Measurements from ENCODE around the gene BCL2L11. TPM values are rescaled to one million over a fixed set of nuclear protein-coding genes. Genes with fewer than 3 reads are reported as not detected.

BCL2L11 gene
- polyA plus RNA-seq, 1 donor, result 10.0 TPM

GRCh38 chr2:111191877-111192276, 71.2 kb downstream of the BCL2L11 start:
- DNase-seq (ENCODE audit: low read depth), result no peak

GRCh38 chr2:111192776-111193368, 72.2 kb downstream of the BCL2L11 start:
- no peak for DNase-seq (ENCODE audit: low read depth)

GRCh38 chr2:111194835-111195621, 74.3 kb downstream of the BCL2L11 start:
- DNase-seq (ENCODE audit: low read depth), result no peak

GRCh38 chr2:111196435-111196834, 75.7 kb downstream of the BCL2L11 start:
- no peak for DNase-seq (ENCODE audit: low read depth)

GRCh38 chr2:111198701-111199100, 78.0 kb downstream of the BCL2L11 start:
- no peak for DNase-seq (ENCODE audit: low read depth)

- DNase-seq (ENCODE audit: low read depth), result no peak
Measured at GRCh38 chr2:111199840-111200239, 79.1 kb downstream of the BCL2L11 start.

GRCh38 chr2:111200333-111200881, 79.7 kb downstream of the BCL2L11 start:
- no peak for DNase-seq (ENCODE audit: low read depth)

- no peak for DNase-seq (ENCODE audit: low read depth)
Measured at GRCh38 chr2:111201214-111201613, 80.5 kb downstream of the BCL2L11 start.

- no peak for DNase-seq (ENCODE audit: low read depth)
Measured at GRCh38 chr2:111202266-111203040, 81.7 kb downstream of the BCL2L11 start.

GRCh38 chr2:111204706-111205105, 84.0 kb downstream of the BCL2L11 start:
- no peak for DNase-seq (ENCODE audit: low read depth)

- DNase-seq (ENCODE audit: low read depth), result no peak
Measured at GRCh38 chr2:111205774-111206173, 85.1 kb downstream of the BCL2L11 start.

GRCh38 chr2:111207851-111208250, 87.1 kb downstream of the BCL2L11 start:
- DNase-seq (ENCODE audit: low read depth), result no peak

GRCh38 chr2:111208639-111209038, 87.9 kb downstream of the BCL2L11 start:
- DNase-seq (ENCODE audit: low read depth), result no peak

GRCh38 chr2:111209045-111209514, 88.4 kb downstream of the BCL2L11 start:
- DNase-seq (ENCODE audit: low read depth), result no peak

- no peak for DNase-seq (ENCODE audit: low read depth)
Measured at GRCh38 chr2:111210036-111210435, 89.3 kb downstream of the BCL2L11 start.

- DNase-seq (ENCODE audit: low read depth), result no peak
Measured at GRCh38 chr2:111213877-111214276, 93.2 kb downstream of the BCL2L11 start.

- DNase-seq (ENCODE audit: low read depth), result no peak
Measured at GRCh38 chr2:111216811-111217652, 96.3 kb downstream of the BCL2L11 start.
